ENCODE results near the gene PLA2G4F.
A peak's percentile ranks its signal among the peaks of the same experiment; 100 is the strongest.

Gene PLA2G4F

GRCh38 chr15:42121682-42122081 lies 34.8 kb downstream of the PLA2G4F start:
- DNase-seq: peak; percentile 56 to 69
- TF ChIP-seq GATA1 (IDR thresholded peaks at IDR 0.05; ENCODE audit: low read depth, low read length) (no peak), POLR2A (IDR thresholded peaks at IDR 0.05; ENCODE audit: low read length) (no peak)

DNA sequence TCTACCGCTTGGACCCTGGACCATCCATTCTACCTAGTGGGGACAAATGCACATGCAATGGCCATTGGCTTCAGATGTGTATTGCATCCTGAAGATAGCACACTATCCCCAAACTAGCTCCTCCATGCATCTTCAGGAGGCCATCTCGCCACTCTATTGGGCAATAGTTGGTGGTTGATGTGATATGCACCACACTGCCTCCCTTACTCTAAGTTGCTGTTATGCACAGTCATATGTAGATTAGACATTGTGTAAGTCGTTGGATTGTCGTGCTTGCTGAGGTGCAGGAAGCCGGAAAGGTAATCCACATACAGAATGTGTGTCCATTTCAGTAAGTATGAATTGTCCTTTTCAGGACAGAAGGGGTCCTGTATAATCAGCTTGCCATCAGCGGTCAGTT lies 35.4 kb downstream of the PLA2G4F start:
- TF ChIP-seq POLR2A (IDR thresholded peaks at IDR 0.05; ENCODE audit: low read length) (no peak), GATA1 (IDR thresholded peaks at IDR 0.05; ENCODE audit: low read depth, low read length) (no peak)
- DNase-seq: peak; percentile 48 to 52

- TF ChIP-seq POLR2A (IDR thresholded peaks at IDR 0.05; ENCODE audit: low read length) (no peak), GATA1 (IDR thresholded peaks at IDR 0.05; ENCODE audit: low read depth, low read length) (no peak)
- DNase-seq: no peak
Measured at GRCh38 chr15:42120285-42120684, 36.2 kb downstream of the PLA2G4F start.

- DNase-seq: no peak
- no peak for TF ChIP-seq POLR2A (IDR thresholded peaks at IDR 0.05; ENCODE audit: low read length)
- TF ChIP-seq GATA1 (IDR thresholded peaks at IDR 0.05; ENCODE audit: low read depth, low read length): no peak
Measured at GRCh38 chr15:42119446-42119760, 37.0 kb downstream of the PLA2G4F start.

DNA sequence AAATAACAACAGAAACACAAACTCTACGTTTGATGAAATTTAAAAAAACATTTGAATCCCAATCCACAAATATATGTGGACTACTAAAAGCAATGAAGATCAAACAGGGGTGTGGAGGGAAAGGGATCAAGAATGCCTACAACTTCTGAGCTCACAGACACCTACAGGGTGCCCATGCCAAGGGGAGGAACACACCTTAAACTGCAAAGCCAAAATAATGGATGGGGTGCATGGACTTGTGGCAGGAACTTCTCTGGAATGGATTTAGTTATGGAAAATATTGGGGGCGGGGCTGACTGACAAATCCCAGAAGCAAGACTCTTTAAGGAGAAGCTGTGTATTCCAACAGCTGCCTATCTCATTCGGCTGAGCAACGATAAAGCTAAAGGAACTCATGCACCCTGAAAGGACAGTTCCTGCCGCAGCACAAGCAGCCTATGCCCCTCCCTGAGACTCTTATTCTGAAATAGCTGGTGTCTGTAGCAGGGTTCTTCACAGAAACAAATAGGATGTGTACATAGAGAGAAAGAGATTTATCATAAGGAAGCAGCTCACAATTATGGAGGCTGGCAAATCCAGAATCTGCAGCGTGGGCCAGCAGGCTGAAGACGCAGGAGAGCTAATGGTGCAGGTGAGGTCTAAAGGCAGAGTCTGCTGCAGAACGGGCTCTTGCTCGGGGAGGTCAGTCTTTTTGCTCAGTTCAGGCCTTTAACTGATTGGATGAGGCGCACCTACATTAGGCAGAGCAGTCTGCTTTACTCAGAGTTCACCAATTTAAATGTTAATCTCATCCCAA lies 37.6 kb downstream of the PLA2G4F start:
- no peak for TF ChIP-seq GATA1 (IDR thresholded peaks at IDR 0.05; ENCODE audit: low read depth, low read length)
- no peak for TF ChIP-seq POLR2A (IDR thresholded peaks at IDR 0.05; ENCODE audit: low read length)

DNA sequence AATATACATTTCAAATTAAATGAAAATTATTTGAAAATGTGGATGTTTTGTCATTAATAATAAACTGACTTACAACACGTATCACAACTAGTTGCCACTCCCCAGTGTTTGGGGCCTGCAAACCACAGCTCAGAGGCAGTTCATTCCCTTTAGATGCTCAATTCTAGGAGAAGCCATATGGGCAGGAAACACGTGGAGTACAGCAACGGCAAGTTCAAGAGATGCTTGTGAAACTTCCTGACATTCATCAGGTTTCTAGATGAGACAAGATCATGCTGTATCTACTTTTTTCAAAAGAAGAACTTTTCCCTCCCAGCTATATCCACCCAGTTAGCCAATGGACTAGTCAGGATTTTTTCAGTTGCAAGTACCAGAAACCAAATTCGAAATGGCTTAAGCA lies 44.5 kb downstream of the PLA2G4F start:
- DNase-seq: no peak
- no peak for TF ChIP-seq GATA1 (IDR thresholded peaks at IDR 0.05; ENCODE audit: low read depth, low read length)
- no peak for TF ChIP-seq POLR2A (IDR thresholded peaks at IDR 0.05; ENCODE audit: low read length)

More for the DNA sequence above, 37.6 kb downstream of the PLA2G4F start:
- peak; percentile 24 to 39 for DNase-seq

DNA sequence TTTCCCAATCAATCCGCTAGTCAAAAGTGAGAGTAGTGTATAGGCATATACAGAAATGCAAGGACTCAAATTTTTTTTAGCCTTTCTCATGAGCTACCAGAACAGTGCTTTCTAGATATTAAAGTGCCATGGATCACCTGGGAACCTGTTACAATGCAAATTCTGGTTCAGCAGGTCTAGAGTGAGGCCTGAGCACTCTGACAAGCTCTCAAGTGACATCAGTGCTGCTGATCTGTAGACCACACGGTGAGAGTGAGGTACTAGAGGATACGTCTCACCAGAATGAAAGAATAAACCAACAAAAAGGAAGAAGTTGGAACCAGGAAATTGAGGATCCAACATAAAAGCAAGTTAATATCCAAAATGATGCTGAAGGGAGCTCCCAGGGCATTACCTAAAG lies 46.1 kb downstream of the PLA2G4F start:
- TF ChIP-seq GATA1 (IDR thresholded peaks at IDR 0.05; ENCODE audit: low read depth, low read length) (no peak), POLR2A (IDR thresholded peaks at IDR 0.05; ENCODE audit: low read length) (no peak)
- no peak for DNase-seq

GRCh38 chr15:42108806-42109205 lies 47.6 kb downstream of the PLA2G4F start:
- TF ChIP-seq GATA1 (IDR thresholded peaks at IDR 0.05; ENCODE audit: low read depth, low read length): no peak
- no peak for TF ChIP-seq POLR2A (IDR thresholded peaks at IDR 0.05; ENCODE audit: low read length)
- no peak for DNase-seq

- no peak for DNase-seq
Measured at GRCh38 chr15:42108189-42108588, 48.2 kb downstream of the PLA2G4F start.

GRCh38 chr15:42107473-42107872 lies 49.0 kb downstream of the PLA2G4F start:
- DNase-seq: no peak
- TF ChIP-seq GATA1 (IDR thresholded peaks at IDR 0.05; ENCODE audit: low read depth, low read length) (no peak), POLR2A (IDR thresholded peaks at IDR 0.05; ENCODE audit: low read length) (no peak)

More at GRCh38 chr15:42108189-42108588, 48.2 kb downstream of the PLA2G4F start:
- TF ChIP-seq POLR2A (IDR thresholded peaks at IDR 0.05; ENCODE audit: low read length) (no peak), GATA1 (IDR thresholded peaks at IDR 0.05; ENCODE audit: low read depth, low read length) (no peak)

- no peak for DNase-seq
- TF ChIP-seq GATA1 (IDR thresholded peaks at IDR 0.05; ENCODE audit: low read depth, low read length) (no peak), POLR2A (IDR thresholded peaks at IDR 0.05; ENCODE audit: low read length) (no peak)
Measured at GRCh38 chr15:42106288-42106687, 50.1 kb downstream of the PLA2G4F start.

- TF ChIP-seq GATA1 (IDR thresholded peaks at IDR 0.05; ENCODE audit: low read depth, low read length): no peak
- DNase-seq: no peak
Measured at GRCh38 chr15:42104095-42104891, 52.1 kb downstream of the PLA2G4F start.

GRCh38 chr15:42102646-42103235 lies 53.7 kb downstream of the PLA2G4F start:
- TF ChIP-seq GATA1 (IDR thresholded peaks at IDR 0.05; ENCODE audit: low read depth, low read length) (no peak), POLR2A (IDR thresholded peaks at IDR 0.05; ENCODE audit: low read length) (no peak)
- no peak for DNase-seq

GRCh38 chr15:42101861-42102260 lies 54.6 kb downstream of the PLA2G4F start:
- TF ChIP-seq POLR2A (IDR thresholded peaks at IDR 0.05; ENCODE audit: low read length) (no peak), GATA1 (IDR thresholded peaks at IDR 0.05; ENCODE audit: low read depth, low read length) (no peak)
- DNase-seq: no peak
